Esophagus muscularis mucosa (tissue), 4 donors: ENCODE measurements around the gene SOWAHA. TPM values are rescaled to one million over a fixed set of nuclear protein-coding genes. Genes with fewer than 3 reads are reported as not detected.

Source experiments
- DNase-seq: peaks from one replicate; pipeline ENCODE4 v3.0.0-alpha.2; 2017; ENCODE audit errors: extremely low spot score
- H3K27ac ChIP-seq, 4 donors: fragments of 200-600 bp; sonication (generic); replicated peaks in 1 of 4; 1 replicate in 3 of 4; 2 replicates in 1 of 4; pipeline ENCODE4 v1.5.1; 2016 to 2019; ENCODE audit warnings: mild to moderate bottlenecking in 1 of 4
- H3K27me3 ChIP-seq, 4 donors: fragments of 200-600 bp; sonication (generic); one replicate each; pipeline versions ENCODE4 v1.5.1 to v1.6.0; 2016 to 2019
- H3K36me3 ChIP-seq, 4 donors: fragments of 200-600 bp; sonication (generic); one replicate each; pipeline ENCODE4 v1.5.1; 2016 to 2019
- H3K4me1 ChIP-seq, 4 donors: fragments of 200-600 bp; sonication (generic); one replicate each; pipeline ENCODE4 v1.5.1; 2016 to 2019
- H3K4me3 ChIP-seq, 4 donors: fragments of 200-600 bp; sonication (generic); 1 replicate in 2 of 4; 2 replicates in 2 of 4; pipeline ENCODE4 v1.5.1; 2016 to 2019; ENCODE audit warnings: mild to moderate bottlenecking in 4 of 4, moderate library complexity in 1 of 4
- H3K9me3 ChIP-seq, 4 donors: fragments of 200-600 bp; sonication (generic); 1 replicate in 3 of 4; 2 replicates in 1 of 4; pipeline ENCODE4 v1.5.1; 2016 to 2019
- CTCF ChIP-seq, 3 experiments: fragments of 200-600 bp in 2 of 3; fragments of 450-650 bp in 1 of 3; sonication (generic) in 2 of 3; IDR thresholded peaks; one replicate each; pipeline ENCODE4 v1.5.1; 2017 to 2019; ENCODE audit warnings: antibody characterized with exemption in 3 of 3, mild to moderate bottlenecking in 2 of 3, moderate library complexity in 1 of 3
- EP300 ChIP-seq: sonication (generic); formaldehyde crosslinking; IDR thresholded peaks from one replicate; pipeline ENCODE4 v1.6.1; 2017; ENCODE audit warnings: antibody characterized with exemption
- POLR2A ChIP-seq: fragments of 450-650 bp; IDR thresholded peaks from one replicate; pipeline ENCODE4 v1.6.1; 2017; ENCODE audit warnings: antibody characterized with exemption, moderate library complexity, mild to moderate bottlenecking, low read depth
- POLR2AphosphoS5 ChIP-seq, 2 donors: sonication (generic); formaldehyde crosslinking; IDR thresholded peaks; one replicate each; pipeline ENCODE4 v1.6.1; 2017; ENCODE audit warnings: antibody characterized with exemption in 2 of 2
- WGBS: methylation state at CpG from one replicate; pipeline ENCODE4 v1.1.5; 2018; 5-methylcytosine and 5-hydroxymethylcytosine counted together
- intact Hi-C: fragments of 100-400 bp; cut with DNase I; formaldehyde crosslinking; loops from one replicate; pipeline ENCODE4 v1.15.1; 2023
- total RNA-seq, 4 donors: library from RNA; depleted of rRNA; stranded (reverse); fragments of >200 nt; gene quantifications; one replicate each; pipeline versions ENCODE4 v1.1.0 to v1.2.1, GENCODE V29; 2016

SOWAHA gene
- total RNA-seq, 4 donors from 2014 or later = 0.06 to 0.83 (median 0.15) TPM

- peak overlapping the region; percentile 29 to 88 (median 82) for H3K27ac ChIP-seq
- WGBS = no CpG with 5 or more reads among the region's 3 CpGs
These were observed 38.7 kb upstream of the SOWAHA start for GRCh38 chr5:132774406-132774805.

DNA sequence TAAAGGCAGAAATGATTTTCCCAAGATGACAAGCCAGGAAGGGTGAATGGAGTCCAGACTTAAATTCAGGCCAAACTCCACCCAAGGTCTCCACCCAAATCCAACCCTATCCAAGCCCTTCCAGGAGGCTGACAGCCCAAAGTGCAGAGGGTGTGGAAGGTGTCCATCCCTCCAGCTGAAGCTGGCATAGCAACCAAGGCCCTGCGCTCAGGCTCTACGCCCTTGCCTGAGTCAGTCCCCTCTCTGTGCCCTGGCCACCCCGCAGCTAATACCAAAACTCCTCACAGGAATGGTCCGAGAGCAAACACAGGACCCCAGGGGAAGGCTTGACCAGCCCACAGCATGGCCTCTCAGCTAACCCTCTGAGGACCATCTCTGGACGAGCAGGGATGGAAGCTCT lies 38.2 kb upstream of the SOWAHA start:
- no peaks in the 10 kb centered on the region for H3K27me3 ChIP-seq
- H3K9me3 ChIP-seq = no peaks in the 10 kb centered on the region
- intact Hi-C loops = loop anchor here (5.0 kb wide), 2 partner anchors 38 to 47 kb away; partner anchors contain the start of gene KIF3A
- 89% methylated on average over 5 of the region's 5 CpGs for WGBS
- H3K27ac ChIP-seq = peak overlapping the region; percentile 79 to 88 (median 84)
- no peak overlapping the region for H3K4me3 ChIP-seq
- no peak for DNase-seq
- H3K4me1 ChIP-seq = peaks cover 52 to 77% (median 69%) of the 10 kb centered on the region in 4 donors
- TF ChIP-seq CTCF (IDR thresholded peaks at IDR 0.05) = no peak
- TF ChIP-seq EP300 = no peak
- no peak for TF ChIP-seq POLR2A
- TF ChIP-seq POLR2AphosphoS5 (IDR thresholded peaks at IDR 0.05) = no peak
- H3K36me3 ChIP-seq = no peaks in the 10 kb centered on the region

More at GRCh38 chr5:132774406-132774805, 38.7 kb upstream of the SOWAHA start:
- DNase-seq = no peak
- Histone ChIP-seq H3K9me3 (no peaks in the 10 kb centered on the region), H3K4me3 (no peak overlapping the region), H3K4me1 (peaks cover 52 to 77% (median 69%) of the 10 kb centered on the region in 4 donors), H3K27me3 (no peaks in the 10 kb centered on the region), H3K36me3 (no peaks in the 10 kb centered on the region)
- intact Hi-C loops = no loop called here
- TF ChIP-seq POLR2AphosphoS5 (IDR thresholded peaks at IDR 0.05) (no peak), EP300 (no peak), POLR2A (no peak), CTCF (IDR thresholded peaks at IDR 0.05) (no peak)

GRCh38 chr5:132775476-132775961 lies 37.6 kb upstream of the SOWAHA start:
- intact Hi-C loops = loop anchor here (5.0 kb wide), 2 partner anchors 38 to 47 kb away; partner anchors contain the start of gene KIF3A
- Histone ChIP-seq H3K4me1 (peaks cover 49 to 73% (median 66%) of the 10 kb centered on the region in 4 donors), H3K27me3 (no peaks in the 10 kb centered on the region), H3K27ac (peak overlapping the region; percentile 79 to 88 (median 84)), H3K4me3 (peak overlapping the region; percentile 87 to 95 (median 90)), H3K9me3 (no peaks in the 10 kb centered on the region), H3K36me3 (no peaks in the 10 kb centered on the region)
- no peak for DNase-seq
- WGBS = 39% methylated on average over 7 of the region's 7 CpGs
- no peak for TF ChIP-seq POLR2A
- no peak for TF ChIP-seq EP300
- no peak for TF ChIP-seq POLR2AphosphoS5 (IDR thresholded peaks at IDR 0.05)
- no peak for TF ChIP-seq CTCF (IDR thresholded peaks at IDR 0.05)

- Histone ChIP-seq H3K27ac (peak overlapping the region; percentile 79 to 88 (median 84)), H3K4me3 (peak overlapping the region; percentile 87 to 95 (median 90)), H3K4me1 (peaks cover 41 to 66% (median 59%) of the 10 kb centered on the region in 4 donors), H3K36me3 (no peaks in the 10 kb centered on the region), H3K9me3 (no peaks in the 10 kb centered on the region), H3K27me3 (no peaks in the 10 kb centered on the region)
- no peak for DNase-seq
- intact Hi-C loops = loop anchor here (5.0 kb wide), 2 partner anchors 39 to 46 kb away; partner anchors contain the start of gene KIF3A
- TF ChIP-seq POLR2A (no peak), EP300 (no peak), POLR2AphosphoS5 (IDR thresholded peaks at IDR 0.05) (no peak), CTCF (IDR thresholded peaks at IDR 0.05) (no peak)
- WGBS = 3% methylated on average over 20 of the region's 39 CpGs
These were observed 36.8 kb upstream of the SOWAHA start for GRCh38 chr5:132776131-132776937.
